Activated CD4-positive, alpha-beta T cell treated with anti-CD3 and anti-CD28 coated beads, Interleukin-2, amount 10 ng/mL, durations not matched to agents 7 days and 5 days (primary cell): Measurements from ENCODE around the gene CCIN. TPM values are rescaled to one million over a fixed set of nuclear protein-coding genes. Genes with fewer than 3 reads are reported as not detected.

ENCODE experiments used
- CTCF ChIA-PET: fragments of 350-600 bp; sonication (Branson Sonifier 250); formaldehyde crosslinking; loops from one replicate; lab custom pipeline; 2021; ENCODE audit warnings: antibody characterized with exemption; lab: Charles Lee
- POLR2A ChIA-PET: fragments of 350-600 bp; sonication (Branson Sonifier 250); formaldehyde crosslinking; loops from one replicate; lab custom pipeline; 2021; ENCODE audit warnings: antibody characterized with exemption; lab: Charles Lee
- DNase-seq: peaks from one replicate; pipeline ENCODE4 v3.0.0-alpha.2; 2020
- H3K27ac Mint-ChIP-seq: one replicate; pipeline ENCODE4 v1.8.0; 2021; ENCODE audit warnings: mild to moderate bottlenecking, moderate library complexity, mixed read lengths
- H3K27me3 Mint-ChIP-seq: one replicate; pipeline ENCODE4 v1.8.0; 2021; ENCODE audit warnings: mixed read lengths
- H3K36me3 Mint-ChIP-seq: one replicate; pipeline ENCODE4 v1.8.0; 2021; ENCODE audit warnings: low read depth, mixed read lengths
- H3K4me1 Mint-ChIP-seq: one replicate; pipeline ENCODE4 v1.8.0; 2021; ENCODE audit warnings: mixed read lengths
- H3K4me3 Mint-ChIP-seq: one replicate; pipeline ENCODE4 v1.8.0; 2021; ENCODE audit warnings: mild to moderate bottlenecking, moderate library complexity, mixed read lengths
- H3K9me3 Mint-ChIP-seq: one replicate; pipeline ENCODE4 v1.8.0; 2021; ENCODE audit warnings: mixed read lengths
- total RNA-seq, 2 experiments: library from RNA; stranded (reverse); gene quantifications; one replicate each; pipeline ENCODE4 v1.2.3, GENCODE V29; 2021

Gene CCIN
- total RNA-seq, 2 experiments from 2014 or later = 0.17 TPM; not detected in 1

GRCh38 chr9:36142510-36143244 lies 26.5 kb upstream of the CCIN start:
- CTCF ChIA-PET = interaction anchor here (0.8 to 4.3 kb wide), 6 partner anchors 12 to 104 kb away, joined by 3 to 19 read pairs (median 4); no protein-coding TSS in a partner anchor
- H3K4me1 Mint-ChIP-seq = peaks cover 98% of the 10 kb centered on the region
- POLR2A ChIA-PET = no interaction called here
- H3K27ac Mint-ChIP-seq = peak overlapping the region; percentile 94
- H3K36me3 Mint-ChIP-seq = peaks cover 73% of the 10 kb centered on the region
- peak overlapping the region; percentile 80 for H3K4me3 Mint-ChIP-seq
- peaks cover 17% of the 10 kb centered on the region for H3K9me3 Mint-ChIP-seq
- H3K27me3 Mint-ChIP-seq = no peaks in the 10 kb centered on the region
- no peak for DNase-seq

GRCh38 chr9:36143245-36143641 lies 25.9 kb upstream of the CCIN start:
- H3K9me3 Mint-ChIP-seq = peaks cover 17% of the 10 kb centered on the region
- ChIA-PET CTCF (interaction anchor here (0.8 to 4.3 kb wide), 6 partner anchors 11 to 105 kb away, joined by 3 to 19 read pairs (median 4); no protein-coding TSS in a partner anchor), POLR2A (no interaction called here)
- peaks cover 73% of the 10 kb centered on the region for H3K36me3 Mint-ChIP-seq
- H3K27ac Mint-ChIP-seq = peak overlapping the region; percentile 94
- H3K4me3 Mint-ChIP-seq = peak overlapping the region; percentile 80
- H3K4me1 Mint-ChIP-seq = peaks cover 98% of the 10 kb centered on the region
- no peak for DNase-seq
- H3K27me3 Mint-ChIP-seq = no peaks in the 10 kb centered on the region

- peaks cover 17% of the 10 kb centered on the region for H3K9me3 Mint-ChIP-seq
- no peaks in the 10 kb centered on the region for H3K27me3 Mint-ChIP-seq
- peak overlapping the region; percentile 80 for H3K4me3 Mint-ChIP-seq
- peak; percentile 53 for DNase-seq
- POLR2A ChIA-PET = interaction anchor here (0.6 kb wide), 1 partner anchor 80 kb away, joined by 3 read pairs; no protein-coding TSS in a partner anchor
- CTCF ChIA-PET = interaction anchor here (1.1 to 4.3 kb wide), 7 partner anchors 8 to 45 kb away, joined by 4 to 19 read pairs (median 5); partner anchors contain the start of gene GLIPR2
- H3K27ac Mint-ChIP-seq = peak overlapping the region; percentile 94
- peaks cover 95% of the 10 kb centered on the region for H3K4me1 Mint-ChIP-seq
- peaks cover 71% of the 10 kb centered on the region for H3K36me3 Mint-ChIP-seq
Observed at GRCh38 chr9:36144309-36145232, 24.6 kb upstream of the CCIN start.

DNA sequence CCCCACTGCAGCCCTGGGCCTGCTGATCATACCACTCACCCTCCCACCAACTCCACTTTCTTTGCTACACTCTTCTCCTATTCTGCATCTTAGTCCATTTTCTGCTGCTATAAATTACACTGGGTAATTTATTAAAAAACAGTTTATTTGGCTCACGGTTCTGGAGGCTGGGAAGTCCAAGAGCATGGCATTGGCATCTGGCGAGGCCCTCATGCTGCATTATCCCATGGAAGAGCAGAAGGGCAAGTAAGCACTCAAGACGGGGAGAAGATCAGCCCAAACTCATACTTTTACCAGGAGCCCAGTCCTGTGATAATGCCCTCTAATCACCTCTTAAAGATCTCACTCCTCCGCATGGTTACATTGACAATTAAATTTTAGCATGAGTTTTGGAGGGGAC lies 23.2 kb upstream of the CCIN start:
- ChIA-PET CTCF (no interaction called here), POLR2A (no interaction called here)
- DNase-seq = no peak
- Mint-ChIP-seq H3K36me3 (peaks cover 72% of the 10 kb centered on the region), H3K4me1 (peaks cover 95% of the 10 kb centered on the region), H3K4me3 (no peak overlapping the region), H3K9me3 (peaks cover 17% of the 10 kb centered on the region), H3K27me3 (no peaks in the 10 kb centered on the region), H3K27ac (peak overlapping the region; percentile 1)

DNA sequence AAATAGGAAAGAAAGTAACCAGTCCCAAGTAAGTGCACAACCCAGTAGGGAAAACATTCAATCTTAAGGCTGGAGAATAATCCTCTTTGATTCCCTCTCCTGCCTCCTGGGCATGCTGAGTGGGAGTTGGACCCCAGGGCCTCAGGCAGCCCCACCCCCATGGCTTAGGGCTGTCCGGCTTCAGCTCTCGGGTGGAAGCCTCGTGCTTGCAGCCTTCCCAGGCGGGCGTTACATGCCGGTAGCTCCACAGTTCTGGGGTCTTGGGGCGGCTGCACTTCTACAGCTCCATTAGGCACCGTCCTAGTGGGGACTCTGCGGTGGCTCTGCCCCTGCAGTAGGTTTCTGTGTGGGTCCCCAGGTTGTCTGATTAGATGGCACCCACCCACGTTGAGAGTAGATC lies 22.5 kb upstream of the CCIN start:
- POLR2A ChIA-PET = no interaction called here
- peaks cover 17% of the 10 kb centered on the region for H3K9me3 Mint-ChIP-seq

GRCh38 chr9:36147441-36148175 lies 21.6 kb upstream of the CCIN start:
- Mint-ChIP-seq H3K9me3 (peaks cover 17% of the 10 kb centered on the region), H3K27me3 (no peaks in the 10 kb centered on the region), H3K36me3 (peaks cover 77% of the 10 kb centered on the region), H3K4me3 (no peak overlapping the region), H3K4me1 (peaks cover 93% of the 10 kb centered on the region), H3K27ac (peak overlapping the region; percentile 67)
- POLR2A ChIA-PET = no interaction called here
- no peak for DNase-seq
- CTCF ChIA-PET = interaction anchor here (0.6 to 6.8 kb wide), 5 partner anchors 10 to 43 kb away, joined by 3 to 37 read pairs (median 6); partner anchors contain the start of genes CLTA and GLIPR2

More for the DNA sequence above, 22.5 kb upstream of the CCIN start:
- no peak for DNase-seq
- Mint-ChIP-seq H3K27ac (peak overlapping the region; percentile 67), H3K27me3 (no peaks in the 10 kb centered on the region), H3K4me3 (no peak overlapping the region), H3K4me1 (peaks cover 94% of the 10 kb centered on the region), H3K36me3 (peaks cover 76% of the 10 kb centered on the region)
- CTCF ChIA-PET = interaction anchor here (6.8 kb wide), 1 partner anchor 9 kb away, joined by 37 read pairs; the partner anchor contains the start of gene GLIPR2

GRCh38 chr9:36148311-36149051 lies 20.7 kb upstream of the CCIN start:
- POLR2A ChIA-PET = no interaction called here
- Mint-ChIP-seq H3K4me3 (no peak overlapping the region), H3K36me3 (peaks cover 74% of the 10 kb centered on the region), H3K4me1 (peaks cover 92% of the 10 kb centered on the region), H3K9me3 (peaks cover 17% of the 10 kb centered on the region), H3K27me3 (no peaks in the 10 kb centered on the region), H3K27ac (peak overlapping the region; percentile 67)
- peak; percentile 62 for DNase-seq
- CTCF ChIA-PET = interaction anchor here (0.8 to 6.8 kb wide), 6 partner anchors 9 to 45 kb away, joined by 3 to 37 read pairs (median 5); partner anchors contain the start of genes CLTA and GLIPR2

DNA sequence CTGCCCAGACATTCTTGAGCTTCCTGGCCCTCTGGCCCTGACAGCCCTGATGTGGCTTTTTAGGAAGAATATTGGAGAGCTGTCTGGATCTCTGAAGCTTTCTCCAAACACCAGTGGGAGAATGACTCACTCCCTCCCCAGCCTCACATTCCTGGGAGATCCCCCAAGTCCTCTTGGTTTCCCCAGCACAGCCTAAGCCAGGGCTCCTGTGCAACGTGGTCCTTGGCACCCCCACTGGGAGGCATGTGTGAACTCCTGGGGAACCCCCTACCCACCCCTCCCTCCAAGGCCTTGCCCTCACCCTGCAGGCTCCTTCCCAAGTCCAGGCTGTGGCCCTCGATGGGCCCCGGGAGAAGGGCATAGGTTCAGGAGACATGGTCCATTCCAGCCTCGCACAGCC lies 20.0 kb upstream of the CCIN start:
- Mint-ChIP-seq H3K27ac (peak overlapping the region; percentile 67), H3K36me3 (peaks cover 70% of the 10 kb centered on the region), H3K27me3 (no peaks in the 10 kb centered on the region), H3K9me3 (peaks cover 17% of the 10 kb centered on the region), H3K4me3 (no peak overlapping the region), H3K4me1 (peaks cover 91% of the 10 kb centered on the region)
- ChIA-PET CTCF (interaction anchor here (0.8 to 6.8 kb wide), 6 partner anchors 8 to 46 kb away, joined by 3 to 37 read pairs (median 5); partner anchors contain the start of genes CCIN and GLIPR2), POLR2A (no interaction called here)
- DNase-seq = no peak

- ChIA-PET CTCF (interaction anchor here (2.9 to 6.8 kb wide), 2 partner anchors 13 to 16 kb away, joined by 19 to 37 read pairs; partner anchors contain the start of gene GLIPR2), POLR2A (interaction anchor here (1.3 kb wide), 1 partner anchor 14 kb away, joined by 4 read pairs; the partner anchor contains the start of gene GLIPR2)
- Mint-ChIP-seq H3K27ac (peak overlapping the region; percentile 98), H3K36me3 (peaks cover 65% of the 10 kb centered on the region), H3K27me3 (no peaks in the 10 kb centered on the region), H3K4me1 (peaks cover 82% of the 10 kb centered on the region), H3K4me3 (peak overlapping the region; percentile 73), H3K9me3 (peaks cover 12% of the 10 kb centered on the region)
- DNase-seq = no peak
Observed at GRCh38 chr9:36150574-36151315, 18.4 kb upstream of the CCIN start.

- H3K36me3 Mint-ChIP-seq = peaks cover 63% of the 10 kb centered on the region
- H3K9me3 Mint-ChIP-seq = peaks cover 7% of the 10 kb centered on the region
- peak overlapping the region; percentile 98 for H3K27ac Mint-ChIP-seq
- no peaks in the 10 kb centered on the region for H3K27me3 Mint-ChIP-seq
- H3K4me3 Mint-ChIP-seq = peak overlapping the region; percentile 73
- H3K4me1 Mint-ChIP-seq = peaks cover 74% of the 10 kb centered on the region
- peak; percentile 92 for DNase-seq
- POLR2A ChIA-PET = interaction anchor here (1.3 kb wide), 1 partner anchor 15 kb away, joined by 4 read pairs; the partner anchor contains the start of gene GLIPR2
- CTCF ChIA-PET = interaction anchor here (2.9 to 6.8 kb wide), 2 partner anchors 14 to 15 kb away, joined by 19 to 37 read pairs; partner anchors contain the start of gene GLIPR2
Observed at GRCh38 chr9:36151316-36152210, 17.6 kb upstream of the CCIN start.
